ENCODE results near the gene MED15.

DNA sequence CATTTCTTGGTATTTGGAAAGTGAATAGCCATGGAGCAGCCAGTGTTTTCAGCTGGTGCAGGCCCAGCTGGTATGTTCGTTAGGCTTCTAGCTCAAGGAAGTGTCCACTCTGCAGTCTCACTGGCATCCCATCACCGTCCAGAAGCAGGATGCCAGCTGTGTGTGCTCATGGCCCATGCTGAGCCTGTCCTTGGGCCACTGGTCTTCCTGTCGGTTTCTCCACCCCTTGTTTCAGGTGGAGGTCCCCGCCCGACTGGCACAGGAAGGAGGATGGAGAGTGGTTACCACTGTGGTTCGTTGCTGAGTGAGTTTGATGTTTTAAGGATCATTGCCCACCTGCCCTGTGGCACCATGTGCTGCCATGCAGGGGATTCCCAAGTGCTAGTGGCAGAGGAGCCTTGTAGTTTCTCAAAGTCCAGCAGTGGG, 63.7 kb downstream of the MED15 start:
- TF ChIP-seq GATA3 (IDR thresholded peaks at IDR 0.05; ENCODE audit: low read depth, low read length) (no peak), GATA2 (IDR thresholded peaks at IDR 0.05; ENCODE audit: low read depth, low read length) (no peak)

Measured in SH-SY5Y (cell line).